HL-60 (cell line): ENCODE results near the gene KRTAP19-6.

Source experiments
- DNase-seq, 2 experiments: peaks; one replicate each; pipeline ENCODE4 v3.0.0-alpha.2; 2010 to 2020; ENCODE audit warnings: low read depth in 1 of 2, low spot score in 1 of 2
- H3K27ac ChIP-seq: fragments of 250-450 bp; sonication (Bioruptor Pico); replicated peaks from 2 replicates; pipeline ENCODE4 v1.5.1; 2020; ENCODE audit warnings: mild to moderate bottlenecking, moderate library complexity
- H3K27me3 ChIP-seq: fragments of 250-450 bp; sonication (Bioruptor Pico); 2 replicates; pipeline ENCODE4 v1.5.1; 2021; ENCODE audit warnings: mild to moderate bottlenecking, moderate library complexity; ENCODE audit not compliant: insufficient read depth, poor library complexity, severe bottlenecking
- H3K4me3 ChIP-seq: replicated peaks from 2 replicates; pipeline ENCODE4 v1.5.1; 2011; ENCODE audit warnings: mild to moderate bottlenecking, control low read depth, low read length; ENCODE audit not compliant: insufficient read depth
- CTCF ChIP-seq: IDR thresholded peaks from one replicate; pipeline ENCODE4 v1.5.1; 2011; ENCODE audit warnings: low read length, control low read depth, inconsistent platforms; ENCODE audit not compliant: insufficient read depth
- GABPA ChIP-seq: IDR thresholded peaks from 2 replicates; pipeline ENCODE4 v1.6.1; 2012; ENCODE audit warnings: low read depth
- POLR2AphosphoS5 ChIP-seq: IDR thresholded peaks from 2 replicates; pipeline ENCODE4 v1.6.1; 2012; ENCODE audit warnings: low read depth
- REST ChIP-seq: IDR thresholded peaks from 2 replicates; pipeline ENCODE4 v1.6.1; 2012; ENCODE audit warnings: low read depth; ENCODE audit not compliant: insufficient replicate concordance
- SPI1 ChIP-seq: IDR thresholded peaks from 2 replicates; pipeline ENCODE4 v1.6.1; 2012; ENCODE audit warnings: low read depth, mild to moderate bottlenecking, borderline replicate concordance

The KRTAP19-6 gene

GRCh38 chr21:30497065-30497464 is 44.6 kb downstream of the KRTAP19-6 start, which contains the start of gene KRTAP19-4:
KRTAP19-4 (minus strand) TSS chr21:30497165; CDS start chr21:30497110, 55 bp downstream.
- H3K27me3 ChIP-seq = no peaks in the 10 kb centered on the region
- DNase-seq = no peak
- H3K27ac ChIP-seq = no peak within 1 kb of the TSS
- no peak within 1 kb of the TSS for H3K4me3 ChIP-seq
- TF ChIP-seq REST = no peak
- TF ChIP-seq POLR2AphosphoS5 = no peak
- TF ChIP-seq SPI1 = no peak
- TF ChIP-seq CTCF = no peak
- TF ChIP-seq GABPA = no peak

GRCh38 chr21:30491963-30492428 is 49.7 kb downstream of the KRTAP19-6 start, which contains the start of gene KRTAP19-3:
KRTAP19-3 (minus strand) TSS chr21:30492013; CDS start chr21:30491957, 56 bp downstream.
- no peak for TF ChIP-seq SPI1
- no peak for TF ChIP-seq POLR2AphosphoS5
- no peak for TF ChIP-seq GABPA
- TF ChIP-seq REST = no peak
- no peak for TF ChIP-seq CTCF
- DNase-seq = no peak
- Histone ChIP-seq H3K4me3 (no peak within 1 kb of the TSS), H3K27me3 (no peaks in the 10 kb centered on the region), H3K27ac (no peak within 1 kb of the TSS)
